GM12875 (cell line): Measurements from ENCODE around the gene DNAJA4.
A peak's percentile ranks its signal among the peaks of the same experiment; 100 is the strongest.

ENCODE experiments used
- H3K4me3 ChIP-seq: one replicate; pipeline ENCODE4 v1.5.1; 2011; ENCODE audit warnings: low read depth, low read length, control low read depth
- CTCF ChIP-seq: IDR thresholded peaks from 2 replicates; pipeline ENCODE4 v1.5.1; 2011; ENCODE audit warnings: low read depth, mild to moderate bottlenecking, control low read depth, inconsistent platforms, low read length, moderate library complexity, borderline replicate concordance; ENCODE audit not compliant: insufficient read depth

DNAJA4 gene

GRCh38 chr15:78264304-78265136 is at the start of gene DNAJA4:
Gene DNAJA4, plus strand, starts transcription at chr15:78264562. Its CDS starts 202 bp downstream, at chr15:78264764.
- TF ChIP-seq CTCF: peak; percentile 38
- peak within 1 kb of the TSS; percentile 60 for H3K4me3 ChIP-seq

- no peak overlapping the region for H3K4me3 ChIP-seq
- TF ChIP-seq CTCF: no peak
Observed at GRCh38 chr15:78216276-78217104, 47.9 kb upstream of the DNAJA4 start.

- no peak for TF ChIP-seq CTCF
- H3K4me3 ChIP-seq: no peak overlapping the region
Observed at GRCh38 chr15:78220713-78221112, 43.6 kb upstream of the DNAJA4 start.

- no peak overlapping the region for H3K4me3 ChIP-seq
- TF ChIP-seq CTCF: no peak
Observed at GRCh38 chr15:78222745-78223395, 41.5 kb upstream of the DNAJA4 start.

GRCh38 chr15:78223396-78224022 is 40.9 kb upstream of the DNAJA4 start:
- TF ChIP-seq CTCF: no peak
- H3K4me3 ChIP-seq: no peak overlapping the region

- H3K4me3 ChIP-seq: no peak overlapping the region
- TF ChIP-seq CTCF: no peak
Observed at GRCh38 chr15:78224023-78224411, 40.3 kb upstream of the DNAJA4 start.
